22Rv1 (cell line): ENCODE results near the gene TNS3.

Source experiments
- CTCF ChIP-seq: fragments of 450-650 bp; IDR thresholded peaks from 2 replicates; pipeline ENCODE4 v1.5.1; 2017; ENCODE audit warnings: mild to moderate bottlenecking
- ZFX ChIP-seq: fragments of 450-650 bp; IDR thresholded peaks from 2 replicates; pipeline ENCODE4 v1.6.1; 2017; ENCODE audit warnings: antibody characterized with exemption, borderline replicate concordance

- no peak for TF ChIP-seq CTCF
- no peak for TF ChIP-seq ZFX
Measured at GRCh38 chr7:47523401-47523800, 58.5 kb downstream of the TNS3 start.
